Measurements from ENCODE around the gene MIF4GD. TPM values are rescaled to one million over a fixed set of nuclear protein-coding genes. Genes with fewer than 3 reads are reported as not detected.

MIF4GD gene
- total RNA-seq, 1 experiment from 2014 or later: 25.7 TPM

- CTCF ChIA-PET: interaction anchor here (0.6 to 2.6 kb wide), 5 partner anchors 11 to 158 kb away, joined by 3 to 32 read pairs (median 8); partner anchors contain the start of genes GGA3, MRPS7, NUP85 and SLC25A19
- Mint-ChIP-seq H3K4me1 (ENCODE audit: low read depth, unreplicated experiment) (peaks cover 13% of the 10 kb centered on the region), H3K27ac (ENCODE audit: unreplicated experiment) (peak overlapping the region; percentile 73), H3K27me3 (ENCODE audit: unreplicated experiment) (no peaks in the 10 kb centered on the region), H3K36me3 (ENCODE audit: insufficient read depth, unreplicated experiment) (peaks cover 53% of the 10 kb centered on the region), H3K9me3 (ENCODE audit: low read depth, unreplicated experiment) (no peaks in the 10 kb centered on the region), H3K4me3 (ENCODE audit: low read depth, unreplicated experiment) (peak overlapping the region; percentile 91)
- BruUV-seq (replicated peaks): no TSS peak
- DNase-seq: no peak
- no peak for TF ChIP-seq CTCF (IDR thresholded peaks at IDR 0.05; ENCODE audit: unreplicated experiment)
- intact Hi-C loops (cut with micrococcal nuclease; ENCODE audit: unreplicated experiment): no loop called here
Measured at GRCh38 chr17:75271955-75272847, 1.2 kb upstream of the MIF4GD start.

- no TSS peak for BruUV-seq (replicated peaks)
- Mint-ChIP-seq H3K4me1 (ENCODE audit: low read depth, unreplicated experiment) (peaks cover 13% of the 10 kb centered on the region), H3K4me3 (ENCODE audit: low read depth, unreplicated experiment) (peak overlapping the region; percentile 91), H3K36me3 (ENCODE audit: insufficient read depth, unreplicated experiment) (peaks cover 59% of the 10 kb centered on the region), H3K9me3 (ENCODE audit: low read depth, unreplicated experiment) (no peaks in the 10 kb centered on the region), H3K27ac (ENCODE audit: unreplicated experiment) (peak overlapping the region; percentile 73), H3K27me3 (ENCODE audit: unreplicated experiment) (no peaks in the 10 kb centered on the region)
- DNase-seq: peak; percentile 92
- TF ChIP-seq CTCF (IDR thresholded peaks at IDR 0.05; ENCODE audit: unreplicated experiment): peak; percentile 70
- intact Hi-C loops (cut with micrococcal nuclease; ENCODE audit: unreplicated experiment): no loop called here
- CTCF ChIA-PET: interaction anchor here (0.5 to 2.6 kb wide), 22 partner anchors 9 to 375 kb away, joined by 3 to 32 read pairs (median 3); partner anchors contain the start of genes GGA3, GRB2, MRPS7 and NUP85
Measured at GRCh38 chr17:75271233-75271954, 363 bp upstream of the MIF4GD start.

- no TSS peak for BruUV-seq (replicated peaks)
- intact Hi-C loops (cut with micrococcal nuclease; ENCODE audit: unreplicated experiment): no loop called here
Measured at GRCh38 chr17:75270218-75270965, 639 bp downstream of the MIF4GD start.

More at GRCh38 chr17:75270218-75270965, 639 bp downstream of the MIF4GD start:
- Mint-ChIP-seq H3K4me1 (ENCODE audit: low read depth, unreplicated experiment) (peaks cover 13% of the 10 kb centered on the region), H3K9me3 (ENCODE audit: low read depth, unreplicated experiment) (no peaks in the 10 kb centered on the region), H3K4me3 (ENCODE audit: low read depth, unreplicated experiment) (peak overlapping the region; percentile 91), H3K36me3 (ENCODE audit: insufficient read depth, unreplicated experiment) (peaks cover 63% of the 10 kb centered on the region), H3K27ac (ENCODE audit: unreplicated experiment) (peak overlapping the region; percentile 89), H3K27me3 (ENCODE audit: unreplicated experiment) (no peaks in the 10 kb centered on the region)
- peak; percentile 74 for DNase-seq
- TF ChIP-seq CTCF (IDR thresholded peaks at IDR 0.05; ENCODE audit: unreplicated experiment): peak; percentile 19
- CTCF ChIA-PET: interaction anchor here (0.5 to 2.6 kb wide), 22 partner anchors 9 to 376 kb away, joined by 3 to 32 read pairs (median 3); partner anchors contain the start of genes GGA3, GRB2, MRPS7 and SLC25A19

Measured in Calu3 (cell line).